HepG2 (cell line): ENCODE measurements around the gene KRTAP5-4. TPM values are rescaled to one million over a fixed set of nuclear protein-coding genes. Genes with fewer than 3 reads are reported as not detected.

Experiments
- EEA1 ChIP-seq: sonication (generic); formaldehyde crosslinking; IDR thresholded peaks from 2 replicates; pipeline ENCODE4 v1.5.1; 2020; ENCODE audit warnings: mild to moderate bottlenecking, missing genetic modification reagents, borderline replicate concordance
- GABPB1 ChIP-seq: IDR thresholded peaks from 2 replicates; pipeline ENCODE4 v1.6.1; 2016; ENCODE audit warnings: mild to moderate bottlenecking, missing genetic modification reagents, moderate library complexity, missing compliant biosample characterization
- GMEB2 ChIP-seq: IDR thresholded peaks from 2 replicates; pipeline ENCODE4 v1.6.1; 2016; ENCODE audit warnings: missing biosample characterization, missing genetic modification reagents, low read depth
- HNF4G ChIP-seq, 2 experiments: sonication (generic) in 1 of 2; formaldehyde crosslinking in 1 of 2; IDR thresholded peaks; 2 replicates each; pipeline versions ENCODE4 v1.4.0 to v1.6.1; 2011 to 2020; ENCODE audit warnings: borderline replicate concordance in 2 of 2, low read depth in 2 of 2, mild to moderate bottlenecking in 2 of 2, low read length in 1 of 2, missing genetic modification reagents in 1 of 2, moderate library complexity in 1 of 2
- IKZF4 ChIP-seq: sonication (generic); formaldehyde crosslinking; IDR thresholded peaks from 2 replicates; pipeline ENCODE4 v1.5.1; 2020; ENCODE audit warnings: borderline replicate concordance, mild to moderate bottlenecking, low read depth, missing genetic modification reagents; ENCODE audit errors: not compliant biosample characterization
- JARID2 ChIP-seq: sonication (generic); formaldehyde crosslinking; IDR thresholded peaks from 2 replicates; pipeline ENCODE4 v1.8.1; 2023; ENCODE audit warnings: missing genetic modification reagents, inconsistent platforms; ENCODE audit not compliant: insufficient replicate concordance
- KDM1A ChIP-seq: IDR thresholded peaks from 2 replicates; pipeline ENCODE4 v1.6.1; 2016; ENCODE audit warnings: missing compliant biosample characterization
- MXI1 ChIP-seq: IDR thresholded peaks from 3 replicates; pipeline ENCODE4 v1.6.1; 2012; ENCODE audit warnings: low read depth, low read length, inconsistent platforms, borderline replicate concordance
- NFIC ChIP-seq: IDR thresholded peaks from 2 replicates; pipeline ENCODE4 v1.6.1; 2012; ENCODE audit warnings: mild to moderate bottlenecking, low read length, inconsistent platforms
- NFYB ChIP-seq: sonication (generic); formaldehyde crosslinking; IDR thresholded peaks from 2 replicates; pipeline ENCODE4 v1.4.0; 2020; ENCODE audit warnings: missing genetic modification reagents
- NR1H2 ChIP-seq: sonication (generic); formaldehyde crosslinking; IDR thresholded peaks from 2 replicates; pipeline ENCODE4 v1.8.1; 2022; ENCODE audit warnings: low read depth, missing genetic modification reagents, borderline replicate concordance
- RARA ChIP-seq: IDR thresholded peaks from 2 replicates; pipeline ENCODE4 v1.6.1; 2016; ENCODE audit warnings: missing genetic modification reagents, missing compliant biosample characterization
- SNAPC5 ChIP-seq: sonication (generic); formaldehyde crosslinking; IDR thresholded peaks from 2 replicates; pipeline ENCODE4 v1.8.1; 2023; ENCODE audit warnings: mild to moderate bottlenecking, missing genetic modification reagents, borderline replicate concordance
- TAF1 ChIP-seq: sonication (generic); formaldehyde crosslinking; IDR thresholded peaks from 2 replicates; pipeline ENCODE4 v1.4.0; 2020; ENCODE audit warnings: missing genetic modification reagents
- TEAD3 ChIP-seq: optimal IDR thresholded peaks from 2 replicates; pipeline ENCODE3; 2016; ENCODE audit warnings: borderline replicate concordance
- TFAP4 ChIP-seq: sonication (generic); IDR thresholded peaks from 2 replicates; pipeline ENCODE4 v1.6.1; 2016; ENCODE audit warnings: low read depth, borderline replicate concordance
- YY1 ChIP-seq: IDR thresholded peaks from 2 replicates; pipeline ENCODE4 v1.6.1; 2011; ENCODE audit warnings: low read length, low read depth, moderate library complexity, mild to moderate bottlenecking; ENCODE audit not compliant: insufficient read depth, insufficient replicate concordance
- ZNF10 ChIP-seq: sonication (generic); formaldehyde crosslinking; IDR thresholded peaks from 2 replicates; pipeline ENCODE4 v1.4.0; 2020; ENCODE audit warnings: mild to moderate bottlenecking, low read depth, missing genetic modification reagents, borderline replicate concordance
- ZNF263 ChIP-seq: sonication (generic); formaldehyde crosslinking; IDR thresholded peaks from 2 replicates; pipeline ENCODE4 v1.4.0; 2020; ENCODE audit warnings: missing genetic modification reagents
- ZNF510 ChIP-seq: sonication (generic); formaldehyde crosslinking; IDR thresholded peaks from 2 replicates; pipeline ENCODE4 v1.4.0; 2020; ENCODE audit warnings: low read depth, mild to moderate bottlenecking, missing genetic modification reagents
- ZNF816 ChIP-seq: sonication (generic); formaldehyde crosslinking; IDR thresholded peaks from 2 replicates; pipeline ENCODE4 v1.8.0; 2022; ENCODE audit warnings: missing genetic modification reagents, mild to moderate bottlenecking, borderline replicate concordance
- ZNF883 ChIP-seq: sonication (generic); formaldehyde crosslinking; IDR thresholded peaks from 2 replicates; pipeline ENCODE4 v1.5.1; 2020; ENCODE audit warnings: mild to moderate bottlenecking, missing genetic modification reagents; ENCODE audit errors: not compliant biosample characterization
- polyA plus RNA-seq, 8 experiments: library from polyadenylated mRNA; depleted of rRNA in 3 of 8; stranded (reverse) in 7 of 8; unstranded in 1 of 8; fragments of >200 nt; fragmentation: Illumina TruSeq in 4 of 8; extraction: Trizol in 4 of 8; gene quantifications; 2 replicates each; pipeline versions ENCODE4 v1.2.1 to v1.2.3, GENCODE V29; 2011 to 2016; ENCODE audit warnings: low read depth in 4 of 8, missing spikeins in 1 of 8, mixed read lengths in 1 of 8; ENCODE audit not compliant: insufficient read depth in 1 of 8
- total RNA-seq, 5 experiments: library from RNA; depleted of rRNA; stranded (reverse); fragments of >200 nt; fragmentation: Illumina TruSeq; extraction: Trizol; gene quantifications; 2 replicates each; pipeline ENCODE4 v1.2.3, GENCODE V29; 2016; ENCODE audit warnings: low read depth in 1 of 5

KRTAP5-4 gene
- total and polyA plus RNA-seq, 2 of the 13 experiments (the other 11 are each of a cell fraction or from before 2014, with no cell fraction given) = not detected

- TF ChIP-seq RARA (no peak), SNAPC5 (no peak), JARID2 (CRISPR knock-in tag) (no peak), GMEB2 (no peak), ZNF510 (CRISPR knock-in tag) (no peak), ZNF883 (CRISPR knock-in tag) (no peak), TFAP4 (peak; percentile 46; the same call in 1 of the 2 replicates), HNF4G (IDR thresholded peaks at IDR 0.05; ENCODE audit: borderline replicate concordance, low read depth, low read length) (peak; percentile 21; the same call in 1 of the 2 replicates), HNF4G (CRISPR knock-in tag; IDR thresholded peaks at IDR 0.05; ENCODE audit: borderline replicate concordance, low read depth) (0 out of 2 replicates have a peak, but pooled peaks have one; percentile 48), ZNF263 (no peak), KDM1A (CRISPR knock-in tag) (no peak), TAF1 (no peak), ZNF816 (CRISPR knock-in tag) (no peak), ZNF10 (CRISPR knock-in tag) (no peak), EEA1 (CRISPR knock-in tag) (no peak), GABPB1 (CRISPR knock-in tag) (peak; percentile 66; the same call in 1 of the 2 replicates), NFIC (no peak), MXI1 (no peak; the same call in 2 of the 3 replicates), TEAD3 (CRISPR knock-in tag) (no peak), NR1H2 (CRISPR knock-in tag) (no peak), YY1 (no peak), NFYB (CRISPR knock-in tag) (peak; percentile 76), IKZF4 (no peak)
Observed at GRCh38 chr11:1572197-1573076, 49.5 kb downstream of the KRTAP5-4 start, which contains the start of gene DUSP8 (continued).
